Brain microvascular endothelial cell (primary cell): ENCODE measurements around the gene CD82.

Experiments used
- DNase-seq: peaks from one replicate; pipeline ENCODE4 v3.0.0-alpha.2; 2020
- H3K27ac ChIP-seq: fragments of 250-450 bp; sonication (Bioruptor Pico); 2 replicates; pipeline ENCODE4 v1.5.1; 2020; ENCODE audit warnings: mild to moderate bottlenecking, moderate library complexity
- H3K27me3 ChIP-seq: fragments of 250-450 bp; sonication (Bioruptor Pico); replicated peaks from 2 replicates; pipeline ENCODE4 v1.5.1; 2020; ENCODE audit warnings: mild to moderate bottlenecking
- H3K36me3 ChIP-seq: fragments of 250-450 bp; sonication (Bioruptor Pico); replicated peaks from 2 replicates; pipeline ENCODE4 v1.5.1; 2020; ENCODE audit warnings: mild to moderate bottlenecking
- H3K4me3 ChIP-seq: 2 replicates; pipeline ENCODE4 v1.5.1; 2011; ENCODE audit warnings: low read depth, mild to moderate bottlenecking, control low read depth, low read length, moderate library complexity
- CTCF ChIP-seq: IDR thresholded peaks from 2 replicates; pipeline ENCODE4 v1.5.1; 2011; ENCODE audit warnings: low read depth, mild to moderate bottlenecking, moderate library complexity, low read length, control low read depth, inconsistent platforms; ENCODE audit errors: missing control alignments
- in situ Hi-C: cut with HindIII; loops from 2 replicates; pipeline ENCODE4 v1.10.0; 2017; ENCODE audit warnings: low sequenced_read_pairs, low pct_ligation_motif_present

The CD82 gene

DNA sequence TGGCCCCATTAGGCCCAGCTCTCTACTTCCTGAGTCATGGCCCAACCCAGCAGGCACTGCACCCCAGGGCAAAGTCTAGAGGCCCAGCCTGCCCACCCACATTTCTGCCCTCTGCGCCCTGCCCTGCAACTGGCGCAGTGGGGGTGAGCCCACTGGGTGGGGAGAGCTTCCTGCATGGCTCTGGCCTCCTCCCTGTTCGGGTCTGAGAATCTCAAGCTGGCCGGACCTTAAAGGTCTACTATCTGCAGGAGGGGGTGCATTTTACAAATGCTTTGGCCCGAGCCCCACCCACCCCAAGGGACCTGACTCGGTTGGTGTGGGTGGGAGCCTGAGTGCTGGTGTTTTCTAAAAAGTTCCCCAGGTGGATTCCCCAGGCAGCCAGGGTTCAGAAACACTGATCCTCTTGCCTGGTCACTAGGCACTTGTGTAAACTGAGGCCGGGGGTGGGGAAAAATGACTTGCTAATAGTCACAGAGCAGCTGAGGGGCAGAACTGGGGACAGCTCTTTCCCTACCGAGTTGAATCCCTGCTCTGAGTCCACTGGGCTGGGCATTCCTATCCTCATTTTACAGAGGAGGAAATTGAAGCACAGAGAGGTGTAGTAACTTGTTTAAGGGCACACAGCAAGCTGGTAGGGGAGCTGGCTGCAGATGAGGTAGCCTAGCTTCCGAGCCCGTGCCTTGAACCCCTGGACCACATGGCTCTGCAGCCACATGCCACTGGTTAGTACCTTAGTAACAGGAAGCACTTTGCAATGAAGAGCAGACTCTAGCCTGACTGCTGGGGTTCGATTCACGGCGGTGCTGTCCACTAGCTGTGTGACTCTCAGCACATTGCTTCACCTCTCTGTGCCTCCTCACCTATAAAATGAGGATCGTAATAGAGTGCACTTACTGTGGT, 36.3 kb downstream of the CD82 start:
- DNase-seq, result no peak
- Histone ChIP-seq H3K36me3 (peaks cover 19% of the 10 kb centered on the region), H3K4me3 (no peak overlapping the region), H3K27me3 (no peaks in the 10 kb centered on the region), H3K27ac (no peak overlapping the region)
- in situ Hi-C loops, result no loop called here
- no peak for TF ChIP-seq CTCF

GRCh38 chr11:44602891-44603310, 37.4 kb downstream of the CD82 start:
- H3K27ac ChIP-seq, result no peak overlapping the region
- H3K4me3 ChIP-seq, result no peak overlapping the region
- in situ Hi-C loops, result no loop called here
- no peak for DNase-seq
- H3K36me3 ChIP-seq, result peaks cover 21% of the 10 kb centered on the region
- H3K27me3 ChIP-seq, result no peaks in the 10 kb centered on the region
- TF ChIP-seq CTCF, result no peak

GRCh38 chr11:44604171-44604581, 38.7 kb downstream of the CD82 start:
- Histone ChIP-seq H3K36me3 (peaks cover 21% of the 10 kb centered on the region), H3K27me3 (no peaks in the 10 kb centered on the region), H3K27ac (no peak overlapping the region), H3K4me3 (no peak overlapping the region)
- TF ChIP-seq CTCF, result no peak
- in situ Hi-C loops, result no loop called here
- no peak for DNase-seq

DNA sequence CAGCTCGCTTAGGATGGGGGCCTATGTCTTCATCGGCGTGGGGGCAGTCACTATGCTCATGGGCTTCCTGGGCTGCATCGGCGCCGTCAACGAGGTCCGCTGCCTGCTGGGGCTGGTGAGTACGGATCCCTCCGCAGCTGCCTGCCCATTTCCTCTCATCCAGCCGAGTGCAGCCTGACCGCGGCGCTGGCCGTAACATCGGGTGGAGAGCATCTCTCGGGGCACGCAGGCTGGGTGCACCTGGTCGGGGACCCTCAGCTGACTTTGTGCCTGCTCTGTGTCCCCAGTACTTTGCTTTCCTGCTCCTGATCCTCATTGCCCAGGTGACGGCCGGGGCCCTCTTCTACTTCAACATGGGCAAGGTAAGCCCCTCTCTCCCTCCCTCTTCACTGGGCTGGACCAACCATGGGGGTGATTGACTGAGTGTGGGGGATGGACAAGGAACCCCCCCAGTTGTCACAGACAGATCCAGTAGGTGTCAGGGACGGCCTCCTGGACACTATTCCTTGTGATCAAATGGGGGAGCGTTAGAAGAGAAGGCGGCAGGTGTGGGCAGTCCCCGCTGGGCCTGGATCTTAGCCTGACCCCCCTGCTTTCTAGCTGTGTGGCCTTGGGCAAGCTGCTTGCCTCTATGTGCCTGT, 39.7 kb downstream of the CD82 start:
- H3K27ac ChIP-seq, result no peak overlapping the region
- in situ Hi-C loops, result no loop called here
- H3K36me3 ChIP-seq, result peaks cover 23% of the 10 kb centered on the region

GRCh38 chr11:44605965-44606364, 40.5 kb downstream of the CD82 start:
- Histone ChIP-seq H3K27me3 (no peaks in the 10 kb centered on the region), H3K4me3 (no peak overlapping the region), H3K27ac (no peak overlapping the region), H3K36me3 (peaks cover 24% of the 10 kb centered on the region)
- DNase-seq, result no peak
- no peak for TF ChIP-seq CTCF
- in situ Hi-C loops, result no loop called here

More for the DNA sequence above, 39.7 kb downstream of the CD82 start:
- TF ChIP-seq CTCF, result no peak
- H3K4me3 ChIP-seq, result no peak overlapping the region
- H3K27me3 ChIP-seq, result no peaks in the 10 kb centered on the region
- no peak for DNase-seq
